ENCODE data around the gene RAB3C.
"Not testable (repeated sequence)": the region's sequence is repeated elsewhere in the genome, so short reads cannot be mapped to it uniquely, and the experiment has no call there.

The RAB3C gene, protein sequence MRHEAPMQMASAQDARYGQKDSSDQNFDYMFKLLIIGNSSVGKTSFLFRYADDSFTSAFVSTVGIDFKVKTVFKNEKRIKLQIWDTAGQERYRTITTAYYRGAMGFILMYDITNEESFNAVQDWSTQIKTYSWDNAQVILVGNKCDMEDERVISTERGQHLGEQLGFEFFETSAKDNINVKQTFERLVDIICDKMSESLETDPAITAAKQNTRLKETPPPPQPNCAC

DNA sequence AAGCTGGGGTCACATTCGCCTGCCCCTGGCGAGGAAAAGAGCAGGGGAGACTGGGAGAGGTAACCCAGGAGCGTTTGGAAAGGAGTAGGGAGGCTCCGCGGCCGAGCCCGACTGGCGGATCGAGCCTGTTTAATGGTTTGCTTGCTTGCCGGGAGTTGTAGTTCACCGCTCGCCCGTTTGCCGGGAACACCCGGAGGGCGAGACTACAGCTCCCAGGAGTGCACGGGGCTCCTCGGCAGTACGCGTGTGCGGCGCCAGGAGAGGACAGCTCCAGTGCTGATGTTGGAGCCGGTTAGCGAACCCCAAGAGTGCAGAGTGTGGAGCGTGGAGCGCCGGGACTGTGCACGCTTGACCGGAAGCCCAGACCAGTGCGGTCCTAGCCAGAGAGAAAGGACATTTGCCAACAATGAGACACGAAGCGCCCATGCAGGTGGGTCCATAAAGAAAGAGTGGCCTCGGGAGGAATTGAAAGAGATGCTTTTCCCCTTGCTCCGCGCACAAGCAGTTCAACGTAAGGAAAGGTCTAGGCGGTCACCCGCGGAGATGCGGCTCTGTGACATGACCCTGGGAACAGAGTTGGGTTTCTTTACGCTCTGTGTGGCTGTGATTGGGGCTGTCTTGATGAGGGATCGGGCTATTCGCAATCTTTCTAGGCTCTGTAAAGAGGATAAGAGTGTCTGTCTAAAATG is at the start of gene RAB3C:
Gene RAB3C (plus strand): TSS at position 273 of the 689 bp plus-strand sequence. CDS start 134 bp downstream, at position 407.
- Histone ChIP-seq H3K36me3 (replicated peaks; ENCODE audit: low read depth, low read length) (no peaks in the 10 kb centered on the region), H3K9me3 (ENCODE audit: insufficient read depth, low read length) (no peaks in the 10 kb centered on the region), H3K27ac (ENCODE audit: low read length) (no peak within 1 kb of the TSS), H2AFZ (ENCODE audit: low read depth, low read length) (peak within 1 kb of the TSS; percentile 99), H3K79me2 (ENCODE audit: low read length) (no peaks in the 10 kb centered on the region), H3K27me3 (ENCODE audit: low read depth, low read length) (no peaks in the 10 kb centered on the region), H3K4me2 (ENCODE audit: low read length) (peak within 1 kb of the TSS; percentile 94), H4K20me1 (ENCODE audit: insufficient read depth, low read length) (no peaks in the 10 kb centered on the region), H3K4me1 (ENCODE audit: low read length) (0 out of 2 replicates have a peak, but pooled peaks cover 3% of the 10 kb centered on the region), H3K4me3 (ENCODE audit: low read length) (peak within 1 kb of the TSS; percentile 89), H3K9ac (ENCODE audit: low read length) (peak within 1 kb of the TSS; percentile 55; the same call in 1 of the 2 replicates)
- no peak for TF ChIP-seq EZH2phosphoT487 (IDR thresholded peaks at IDR 0.05; ENCODE audit: low read depth)
- TF ChIP-seq, protein P1, sequence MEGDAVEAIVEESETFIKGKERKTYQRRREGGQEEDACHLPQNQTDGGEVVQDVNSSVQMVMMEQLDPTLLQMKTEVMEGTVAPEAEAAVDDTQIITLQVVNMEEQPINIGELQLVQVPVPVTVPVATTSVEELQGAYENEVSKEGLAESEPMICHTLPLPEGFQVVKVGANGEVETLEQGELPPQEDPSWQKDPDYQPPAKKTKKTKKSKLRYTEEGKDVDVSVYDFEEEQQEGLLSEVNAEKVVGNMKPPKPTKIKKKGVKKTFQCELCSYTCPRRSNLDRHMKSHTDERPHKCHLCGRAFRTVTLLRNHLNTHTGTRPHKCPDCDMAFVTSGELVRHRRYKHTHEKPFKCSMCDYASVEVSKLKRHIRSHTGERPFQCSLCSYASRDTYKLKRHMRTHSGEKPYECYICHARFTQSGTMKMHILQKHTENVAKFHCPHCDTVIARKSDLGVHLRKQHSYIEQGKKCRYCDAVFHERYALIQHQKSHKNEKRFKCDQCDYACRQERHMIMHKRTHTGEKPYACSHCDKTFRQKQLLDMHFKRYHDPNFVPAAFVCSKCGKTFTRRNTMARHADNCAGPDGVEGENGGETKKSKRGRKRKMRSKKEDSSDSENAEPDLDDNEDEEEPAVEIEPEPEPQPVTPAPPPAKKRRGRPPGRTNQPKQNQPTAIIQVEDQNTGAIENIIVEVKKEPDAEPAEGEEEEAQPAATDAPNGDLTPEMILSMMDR (IDR thresholded peaks at IDR 0.05; ENCODE audit: low read depth, low read length): no peak

- H3K27ac ChIP-seq (ENCODE audit: low read length); H2AFZ ChIP-seq (ENCODE audit: low read depth, low read length); H3K36me3 ChIP-seq (replicated peaks; ENCODE audit: low read depth, low read length); H3K9ac ChIP-seq (ENCODE audit: low read length); H3K4me2 ChIP-seq (ENCODE audit: low read length); H4K20me1 ChIP-seq (ENCODE audit: insufficient read depth, low read length); H3K79me2 ChIP-seq (ENCODE audit: low read length); H3K4me3 ChIP-seq (ENCODE audit: low read length); H3K27me3 ChIP-seq (ENCODE audit: low read depth, low read length); H3K9me3 ChIP-seq (ENCODE audit: insufficient read depth, low read length): not testable (repeated sequence)
- peaks cover 40% of the 10 kb centered on the region for H3K4me1 ChIP-seq (ENCODE audit: low read length)
Observed at GRCh38 chr5:58541935-58542334, 40.9 kb upstream of the RAB3C start.

- Histone ChIP-seq H3K36me3 (replicated peaks; ENCODE audit: low read depth, low read length) (no peaks in the 10 kb centered on the region), H4K20me1 (ENCODE audit: insufficient read depth, low read length) (no peaks in the 10 kb centered on the region), H3K9me3 (ENCODE audit: insufficient read depth, low read length) (no peaks in the 10 kb centered on the region), H3K9ac (ENCODE audit: low read length) (no peak overlapping the region), H3K79me2 (ENCODE audit: low read length) (no peaks in the 10 kb centered on the region), H3K27me3 (ENCODE audit: low read depth, low read length) (no peaks in the 10 kb centered on the region), H3K27ac (ENCODE audit: low read length) (no peak overlapping the region), H3K4me2 (ENCODE audit: low read length) (0 out of 2 replicates have a peak overlapping the region, but pooled peaks have one; percentile 9), H2AFZ (ENCODE audit: low read depth, low read length) (no peak overlapping the region), H3K4me1 (ENCODE audit: low read length) (peaks cover 40% of the 10 kb centered on the region), H3K4me3 (ENCODE audit: low read length) (no peak overlapping the region)
- TF ChIP-seq, protein P1 (IDR thresholded peaks at IDR 0.05; ENCODE audit: low read depth, low read length): no peak
- TF ChIP-seq EZH2phosphoT487 (IDR thresholded peaks at IDR 0.05; ENCODE audit: low read depth): no peak
Observed at GRCh38 chr5:58542709-58543108, 40.2 kb upstream of the RAB3C start.

DNA sequence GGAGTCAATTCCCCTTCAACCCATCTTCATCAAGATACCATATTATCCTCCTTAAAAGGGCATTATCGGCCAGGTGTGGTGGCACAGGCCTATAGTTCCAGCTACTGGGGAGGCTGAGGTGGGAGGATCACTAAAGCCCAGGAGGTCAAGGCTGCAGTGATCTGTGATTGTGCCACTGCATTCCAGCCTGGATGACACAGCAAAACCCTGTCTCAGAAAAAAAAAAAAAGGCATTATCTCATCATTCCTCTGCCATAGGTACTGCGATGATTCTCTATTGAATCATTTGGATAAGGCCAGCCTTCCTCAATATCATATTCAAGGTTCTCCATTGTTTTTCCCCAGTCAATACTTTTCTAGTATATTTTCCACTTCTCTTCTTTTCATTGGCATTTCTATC is 39.2 kb upstream of the RAB3C start:
- no peak overlapping the region for H3K9ac ChIP-seq (ENCODE audit: low read length)
- H3K36me3 ChIP-seq (replicated peaks; ENCODE audit: low read depth, low read length): no peaks in the 10 kb centered on the region
- no peak overlapping the region for H2AFZ ChIP-seq (ENCODE audit: low read depth, low read length)
- TF ChIP-seq, protein P1 (IDR thresholded peaks at IDR 0.05; ENCODE audit: low read depth, low read length): no peak
- TF ChIP-seq EZH2phosphoT487 (IDR thresholded peaks at IDR 0.05; ENCODE audit: low read depth): no peak
- H3K27ac ChIP-seq (ENCODE audit: low read length): peak overlapping the region; percentile 52
- H3K9me3 ChIP-seq (ENCODE audit: insufficient read depth, low read length): no peaks in the 10 kb centered on the region
- H4K20me1 ChIP-seq (ENCODE audit: insufficient read depth, low read length): no peaks in the 10 kb centered on the region
- peaks cover 40% of the 10 kb centered on the region for H3K4me1 ChIP-seq (ENCODE audit: low read length)
- no peaks in the 10 kb centered on the region for H3K79me2 ChIP-seq (ENCODE audit: low read length)
- H3K27me3 ChIP-seq (ENCODE audit: low read depth, low read length): no peaks in the 10 kb centered on the region
- H3K4me3 ChIP-seq (ENCODE audit: low read length): no peak overlapping the region
- H3K4me2 ChIP-seq (ENCODE audit: low read length): peak overlapping the region; percentile 56
